ENCODE data around the gene GOLGA2.

DNA sequence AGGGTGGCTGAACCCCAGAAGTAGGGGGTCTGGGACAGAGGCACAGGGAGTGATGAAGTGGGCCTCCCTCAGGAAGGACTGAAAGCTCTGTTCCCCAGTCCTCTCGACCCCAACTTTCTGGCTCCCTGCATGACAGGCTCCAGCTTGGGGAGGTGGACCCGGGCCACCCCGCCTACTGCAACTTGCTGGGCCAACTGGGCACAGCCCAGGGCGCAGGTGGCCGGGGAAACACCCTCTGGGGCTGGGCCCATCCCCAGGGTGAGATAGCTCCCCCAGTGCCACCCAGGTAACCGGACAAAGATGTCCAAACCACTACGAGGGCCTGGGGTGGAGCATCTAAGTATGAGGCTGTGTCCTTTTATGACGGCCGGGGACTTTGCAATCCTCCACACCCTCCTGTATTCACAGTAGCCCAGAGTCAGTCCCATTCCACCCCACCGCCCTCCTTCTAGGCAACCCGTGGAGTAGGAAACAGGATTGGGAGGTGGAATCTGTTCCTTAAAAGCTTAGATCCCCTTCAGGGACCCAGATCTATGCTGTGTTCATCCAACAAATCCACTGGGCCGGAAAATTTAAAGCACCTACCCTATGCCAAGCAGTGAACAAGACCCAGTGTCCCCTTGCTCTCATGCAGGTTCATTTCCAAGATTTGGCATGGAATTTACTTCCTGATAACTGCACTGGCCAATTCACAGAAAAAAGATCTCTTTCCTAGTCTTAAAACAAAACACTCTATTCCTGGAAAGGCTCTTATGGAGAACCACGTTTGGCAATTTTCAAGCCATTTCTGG lies 52.7 kb downstream of the GOLGA2 start:
- TF ChIP-seq, protein P1, sequence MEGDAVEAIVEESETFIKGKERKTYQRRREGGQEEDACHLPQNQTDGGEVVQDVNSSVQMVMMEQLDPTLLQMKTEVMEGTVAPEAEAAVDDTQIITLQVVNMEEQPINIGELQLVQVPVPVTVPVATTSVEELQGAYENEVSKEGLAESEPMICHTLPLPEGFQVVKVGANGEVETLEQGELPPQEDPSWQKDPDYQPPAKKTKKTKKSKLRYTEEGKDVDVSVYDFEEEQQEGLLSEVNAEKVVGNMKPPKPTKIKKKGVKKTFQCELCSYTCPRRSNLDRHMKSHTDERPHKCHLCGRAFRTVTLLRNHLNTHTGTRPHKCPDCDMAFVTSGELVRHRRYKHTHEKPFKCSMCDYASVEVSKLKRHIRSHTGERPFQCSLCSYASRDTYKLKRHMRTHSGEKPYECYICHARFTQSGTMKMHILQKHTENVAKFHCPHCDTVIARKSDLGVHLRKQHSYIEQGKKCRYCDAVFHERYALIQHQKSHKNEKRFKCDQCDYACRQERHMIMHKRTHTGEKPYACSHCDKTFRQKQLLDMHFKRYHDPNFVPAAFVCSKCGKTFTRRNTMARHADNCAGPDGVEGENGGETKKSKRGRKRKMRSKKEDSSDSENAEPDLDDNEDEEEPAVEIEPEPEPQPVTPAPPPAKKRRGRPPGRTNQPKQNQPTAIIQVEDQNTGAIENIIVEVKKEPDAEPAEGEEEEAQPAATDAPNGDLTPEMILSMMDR (IDR thresholded peaks at IDR 0.05), result no peak
- TF ChIP-seq EZH2 (IDR thresholded peaks at IDR 0.05), result no peak

Data from neural progenitor cell (in vitro differentiated cells).